H1 (cell line): ENCODE data around the gene FIGNL1. TPM values are rescaled to one million over a fixed set of nuclear protein-coding genes. Genes with fewer than 3 reads are reported as not detected.

Source experiments
- BCL11A ChIP-seq, 2 experiments: IDR thresholded peaks; one replicate each; pipeline ENCODE4 v1.6.1; 2011; ENCODE audit warnings: low read depth in 2 of 2, low read length in 2 of 2, mild to moderate bottlenecking in 2 of 2
- CHD2 ChIP-seq: IDR thresholded peaks from 2 replicates; pipeline ENCODE4 v1.6.1; 2012; ENCODE audit warnings: low read length, improper control_type of control experiment
- CTBP2 ChIP-seq: IDR thresholded peaks from 2 replicates; pipeline ENCODE4 v1.7.0; 2011; ENCODE audit warnings: borderline replicate concordance, mild to moderate bottlenecking, moderate library complexity, mixed read lengths, low read length; ENCODE audit not compliant: insufficient read depth, insufficient read length
- MAX ChIP-seq: IDR thresholded peaks from 2 replicates; pipeline ENCODE4 v1.6.1; 2012; ENCODE audit warnings: inconsistent platforms
- RAD21 ChIP-seq, 2 experiments: IDR thresholded peaks in 1 of 2; conservative IDR thresholded peaks in 1 of 2; 2 replicates each; pipeline ENCODE4 v1.6.1; 2011; ENCODE audit warnings: low read depth in 2 of 2, low read length in 2 of 2, improper control_type of control experiment in 1 of 2, inconsistent platforms in 1 of 2, mild to moderate bottlenecking in 1 of 2, moderate library complexity in 1 of 2
- SUZ12 ChIP-seq: fragments of 200-600 bp; sonication (generic); IDR thresholded peaks from 2 replicates; pipeline ENCODE4 v1.6.1; 2012; ENCODE audit warnings: mild to moderate bottlenecking, inconsistent platforms, low read length, moderate library complexity, mixed read lengths
- polyA plus RNA-seq, 7 experiments: library from polyadenylated mRNA; depleted of rRNA in 3 of 7; stranded (reverse) in 5 of 7; unstranded in 2 of 7; fragments of >200 nt in 5 of 7; fragments of 200-250 nt in 2 of 7; gene quantifications; 1 replicate in 5 of 7; 2 replicates in 1 of 7; 4 replicates in 1 of 7; pipeline versions ENCODE4 v1.2.1 to v1.2.3, GENCODE V29; 2011 to 2013; ENCODE audit warnings: missing spikeins in 2 of 7, mixed read lengths in 2 of 7
- total RNA-seq: library from RNA; stranded (reverse); fragmentation: NEBNext Ultra II Directional; extraction: Animal tissue kit (Norgen Biotek cat#: 25700); gene quantifications from 2 replicates; pipeline ENCODE4 v1.2.1, GENCODE V29; 2021

FIGNL1 gene
- total and polyA plus RNA-seq, 2 of the 8 experiments (the other 6 are each of a cell fraction or from before 2014, with no cell fraction given): 6.5 to 9.9 TPM

- TF ChIP-seq CTBP2 (no peak), BCL11A (IDR thresholded peaks at IDR 0.05; ENCODE audit: low read depth in 2 of 2, low read length in 2 of 2) (no peak), CHD2 (no peak), SUZ12 (no peak), RAD21 (IDR thresholded peaks at IDR 0.05 in 1 of 2, conservative IDR thresholded peaks at IDR 0.05 in 1 of 2; ENCODE audit: low read depth in 2 of 2, low read length in 2 of 2) (no peak), MAX (no peak)
Measured at GRCh38 chr7:50427518-50427917, 22.6 kb downstream of the FIGNL1 start (continued).
